HG03175 (cell line): ENCODE data around the gene LCN2.
A peak's percentile ranks its signal among the peaks of the same experiment; 100 is the strongest.

Experiments used
- ATAC-seq: cut with Tn5 transposase; IDR thresholded peaks from one replicate; pipeline ENCODE4 v1.9.1; 2021; ENCODE audit warnings: mild to moderate bottlenecking, moderate library complexity; ENCODE audit not compliant: unreplicated experiment

Gene LCN2

GRCh38 chr9:128146591-128147120, 2.6 kb upstream of the LCN2 start:
- no peak for ATAC-seq

- no peak for ATAC-seq
Observed at GRCh38 chr9:128148509-128149000, 698 bp upstream of the LCN2 start.

GRCh38 chr9:128149951-128150593, 819 bp downstream of the LCN2 start:
- no peak for ATAC-seq

- ATAC-seq = no peak
Observed at GRCh38 chr9:128150594-128151308, 1.5 kb downstream of the LCN2 start.

GRCh38 chr9:128151309-128152132, 2.3 kb downstream of the LCN2 start:
- ATAC-seq = no peak

- no peak for ATAC-seq
Observed at GRCh38 chr9:128152133-128153059, 3.1 kb downstream of the LCN2 start.

- ATAC-seq = no peak
Observed at GRCh38 chr9:128153060-128153946, 4.0 kb downstream of the LCN2 start.

- no peak for ATAC-seq
Observed at GRCh38 chr9:128153947-128154695, 4.9 kb downstream of the LCN2 start.

GRCh38 chr9:128155736-128156500, 6.7 kb downstream of the LCN2 start:
- no peak for ATAC-seq

GRCh38 chr9:128159522-128159783, 10.2 kb downstream of the LCN2 start:
- ATAC-seq = peak; percentile 17

GRCh38 chr9:128159784-128160602, 10.7 kb downstream of the LCN2 start, which contains the start of gene BBLN:
TSS of gene BBLN (plus strand) at chr9:128160265. CDS start at chr9:128160408, 143 bp downstream.
- ATAC-seq = peak; percentile 76

GRCh38 chr9:128160603-128160987, 11.3 kb downstream of the LCN2 start:
- ATAC-seq = no peak

GRCh38 chr9:128161215-128161902, 12.1 kb downstream of the LCN2 start:
- ATAC-seq = no peak

- no peak for ATAC-seq
Observed at GRCh38 chr9:128162215-128163026, 13.2 kb downstream of the LCN2 start.

GRCh38 chr9:128163027-128163515, 13.8 kb downstream of the LCN2 start:
- no peak for ATAC-seq
